ENCODE measurements around the gene TPPP3.

DNA sequence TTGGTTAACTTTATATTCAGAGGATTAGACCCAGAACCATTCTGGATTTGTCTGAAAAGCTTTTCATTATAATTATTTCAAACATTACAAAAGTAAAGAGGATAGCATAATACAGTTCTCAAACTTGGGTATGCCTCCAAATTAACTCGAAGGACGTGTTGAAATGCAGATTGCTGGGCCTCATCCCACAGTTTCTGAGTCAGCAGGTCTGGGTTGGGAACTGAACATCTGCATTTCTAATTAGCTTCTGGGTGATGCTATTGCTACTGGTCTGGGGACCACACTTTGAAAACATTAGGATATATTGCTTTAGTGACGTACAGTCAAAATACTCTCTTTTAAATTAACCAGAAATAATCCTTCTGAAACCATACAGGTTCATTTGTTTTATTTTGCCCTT, 10.0 kb downstream of the TPPP3 start:
- TF ChIP-seq, protein P1, sequence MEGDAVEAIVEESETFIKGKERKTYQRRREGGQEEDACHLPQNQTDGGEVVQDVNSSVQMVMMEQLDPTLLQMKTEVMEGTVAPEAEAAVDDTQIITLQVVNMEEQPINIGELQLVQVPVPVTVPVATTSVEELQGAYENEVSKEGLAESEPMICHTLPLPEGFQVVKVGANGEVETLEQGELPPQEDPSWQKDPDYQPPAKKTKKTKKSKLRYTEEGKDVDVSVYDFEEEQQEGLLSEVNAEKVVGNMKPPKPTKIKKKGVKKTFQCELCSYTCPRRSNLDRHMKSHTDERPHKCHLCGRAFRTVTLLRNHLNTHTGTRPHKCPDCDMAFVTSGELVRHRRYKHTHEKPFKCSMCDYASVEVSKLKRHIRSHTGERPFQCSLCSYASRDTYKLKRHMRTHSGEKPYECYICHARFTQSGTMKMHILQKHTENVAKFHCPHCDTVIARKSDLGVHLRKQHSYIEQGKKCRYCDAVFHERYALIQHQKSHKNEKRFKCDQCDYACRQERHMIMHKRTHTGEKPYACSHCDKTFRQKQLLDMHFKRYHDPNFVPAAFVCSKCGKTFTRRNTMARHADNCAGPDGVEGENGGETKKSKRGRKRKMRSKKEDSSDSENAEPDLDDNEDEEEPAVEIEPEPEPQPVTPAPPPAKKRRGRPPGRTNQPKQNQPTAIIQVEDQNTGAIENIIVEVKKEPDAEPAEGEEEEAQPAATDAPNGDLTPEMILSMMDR (IDR thresholded peaks at IDR 0.05), result no peak
- no peak for TF ChIP-seq POLR2A (IDR thresholded peaks at IDR 0.05)

Measured in thyroid gland (tissue), 4 donors.